HCT116 (cell line): ENCODE measurements around the gene FMN2. TPM values are rescaled to one million over a fixed set of nuclear protein-coding genes. Genes with fewer than 3 reads are reported as not detected.

Source experiments
- ATAC-seq: fragments of 200-7000 bp; cut with Tn5 transposase; 2 replicates; pipeline ENCODE4 v1.9.1; 2020; ENCODE audit warnings: mild to moderate bottlenecking, moderate library complexity
- BruUV-seq: library from RNA; stranded (reverse); fragments of 400-500 nt; replicated peaks from 2 replicates; lab custom pipeline; 2021; lab: Mats Ljungman, UMichigan
- CTCF ChIA-PET: fragments of 300-600 bp; sonication (Branson Sonifier 250); formaldehyde crosslinking; loops from one replicate; lab custom pipeline; 2021; ENCODE audit warnings: antibody characterized with exemption; lab: Charles Lee
- POLR2A ChIA-PET: fragments of 300-600, 350-600 bp; sonication (Branson Sonifier 250); formaldehyde crosslinking; loops from one replicate; lab custom pipeline; 2021; ENCODE audit warnings: antibody characterized with exemption; lab: Charles Lee
- RAD21 ChIA-PET, 2 experiments: fragments of 300-600 bp; sonication (Branson Sonifier 250); formaldehyde crosslinking; loops; one replicate each; lab custom pipeline; 2023; ENCODE audit warnings: low total read pairs in 2 of 2; ENCODE audit not compliant: uncharacterized antibody in 2 of 2, unreplicated experiment in 2 of 2, low non-redundant PET in 1 of 2; lab: Charles Lee
- DNase-seq: peaks from one replicate; pipeline ENCODE4 v3.0.0-alpha.2; 2010; ENCODE audit warnings: low read depth, low spot score
- H2AFZ ChIP-seq: fragments of 200-600 bp; shearing (Covaris generic), sonication (generic); 2 replicates; pipeline ENCODE4 v1.6.1; 2017; ENCODE audit warnings: low read depth, mixed run types, mixed read lengths, antibody characterized with exemption, low read length; ENCODE audit not compliant: poor library complexity, severe bottlenecking
- H3K27ac ChIP-seq: 2 replicates; pipeline ENCODE4 v1.5.1; 2012; ENCODE audit warnings: low read depth, low read length
- H3K27me3 ChIP-seq: fragments of 200-600 bp; sonication (generic); 2 replicates; pipeline ENCODE4 v1.6.1; 2016; ENCODE audit warnings: mixed run types, low read length, mixed read lengths; ENCODE audit not compliant: insufficient read depth
- H3K36me3 ChIP-seq, 2 experiments: fragments of 200-500 bp in 1 of 2; fragments of 200-600 bp in 1 of 2; sonication (Bioruptor generic) in 1 of 2; sonication (generic) in 1 of 2; 2 replicates each; pipeline versions ENCODE4 v1.5.1 to v1.6.1; 2014 to 2016; ENCODE audit warnings: low read length in 2 of 2, inconsistent platforms in 1 of 2, mixed read lengths in 1 of 2, mixed run types in 1 of 2; ENCODE audit not compliant: insufficient read depth in 2 of 2, control insufficient read depth in 1 of 2
- H3K4me1 ChIP-seq, 2 experiments: fragments of 200-600 bp in 1 of 2; sonication (generic) in 1 of 2; 2 replicates each; pipeline versions ENCODE4 v1.5.1 to v1.6.1; 2012 to 2017; ENCODE audit warnings: low read length in 2 of 2, inconsistent platforms in 1 of 2, mild to moderate bottlenecking in 1 of 2, mixed read lengths in 1 of 2, mixed run types in 1 of 2, moderate library complexity in 1 of 2; ENCODE audit not compliant: insufficient read depth in 2 of 2, control insufficient read depth in 1 of 2
- H3K4me2 ChIP-seq: fragments of 200-600 bp; sonication (generic); 2 replicates; pipeline ENCODE4 v1.6.1; 2017; ENCODE audit warnings: mixed run types, low read length, mixed read lengths
- H3K4me3 ChIP-seq, 2 experiments: fragments of 200-600 bp in 1 of 2; sonication (generic) in 1 of 2; replicated peaks in 1 of 2; 2 replicates each; pipeline ENCODE4 v1.5.1; 2011 to 2016; ENCODE audit warnings: low read length in 2 of 2, control low read depth in 1 of 2, low read depth in 1 of 2, mild to moderate bottlenecking in 1 of 2, mixed read lengths in 1 of 2, mixed run types in 1 of 2
- H3K79me2 ChIP-seq: fragments of 200-600 bp; sonication (generic); 2 replicates; pipeline ENCODE4 v1.6.1; 2017; ENCODE audit warnings: mild to moderate bottlenecking, mixed run types, low read length, moderate library complexity, mixed read lengths; ENCODE audit not compliant: insufficient read depth
- H3K9ac ChIP-seq: fragments of 200-600 bp; sonication (generic); 2 replicates; pipeline ENCODE4 v1.6.1; 2016; ENCODE audit warnings: low read length, mixed read lengths
- H3K9me2 ChIP-seq: fragments of 200-600 bp; sonication (generic), shearing (Covaris generic); 2 replicates; pipeline ENCODE4 v1.6.1; 2017; ENCODE audit warnings: mixed run types, mild to moderate bottlenecking, moderate library complexity; ENCODE audit not compliant: insufficient read depth
- H3K9me3 ChIP-seq, 2 experiments: fragments of 200-500 bp in 1 of 2; fragments of 200-600 bp in 1 of 2; sonication (Bioruptor generic) in 1 of 2; sonication (generic) in 1 of 2; 2 replicates each; pipeline ENCODE4 v1.6.1; 2014 to 2017; ENCODE audit warnings: low read length in 2 of 2, mixed read lengths in 2 of 2, inconsistent platforms in 1 of 2, low read depth in 1 of 2, mild to moderate bottlenecking in 1 of 2, mixed run types in 1 of 2, moderate library complexity in 1 of 2; ENCODE audit not compliant: control insufficient read depth in 1 of 2, insufficient read depth in 1 of 2
- H4K20me1 ChIP-seq: fragments of 200-600 bp; sonication (generic), shearing (Covaris generic); 2 replicates; pipeline ENCODE4 v1.6.1; 2017; ENCODE audit warnings: mixed run types, mild to moderate bottlenecking, moderate library complexity; ENCODE audit not compliant: insufficient read depth
- CEBPB ChIP-seq: IDR thresholded peaks from 2 replicates; pipeline ENCODE4 v1.6.1; 2012; ENCODE audit warnings: low read depth
- EZH2 ChIP-seq: fragments of 200-600 bp; sonication (generic); IDR thresholded peaks from 2 replicates; pipeline ENCODE4 v1.6.1; 2017; ENCODE audit warnings: antibody characterized with exemption, mixed run types
- EZH2phosphoT487 ChIP-seq: fragments of 200-600 bp; IDR thresholded peaks from 2 replicates; pipeline ENCODE4 v1.6.1; 2018; ENCODE audit warnings: antibody characterized with exemption, borderline replicate concordance
- FOSL1 ChIP-seq: IDR thresholded peaks from 2 replicates; pipeline ENCODE4 v1.6.1; 2012; ENCODE audit warnings: low read depth
- JUND ChIP-seq: IDR thresholded peaks from 2 replicates; pipeline ENCODE4 v1.6.1; 2012
- POLR2A ChIP-seq: IDR thresholded peaks from 2 replicates; pipeline ENCODE4 v1.7.0; 2011; ENCODE audit warnings: borderline replicate concordance; ENCODE audit not compliant: insufficient read depth, insufficient read length; ENCODE audit errors: extremely low read depth
- POLR2AphosphoS5 ChIP-seq: IDR thresholded peaks from 2 replicates; pipeline ENCODE4 v1.6.1; 2011; ENCODE audit warnings: mild to moderate bottlenecking, low read depth, low read length, moderate library complexity
- RAD21 ChIP-seq: IDR thresholded peaks from 2 replicates; pipeline ENCODE4 v1.6.1; 2012; ENCODE audit warnings: low read depth, mild to moderate bottlenecking
- SIN3A ChIP-seq: IDR thresholded peaks from 2 replicates; pipeline ENCODE4 v1.6.1; 2012; ENCODE audit warnings: low read depth
- SP1 ChIP-seq: IDR thresholded peaks from 2 replicates; pipeline ENCODE4 v1.6.1; 2012; ENCODE audit warnings: low read depth
- SRF ChIP-seq: IDR thresholded peaks from 2 replicates; pipeline ENCODE4 v1.6.1; 2012; ENCODE audit warnings: low read depth
- TCF7L2 ChIP-seq: IDR thresholded peaks from 2 replicates; pipeline ENCODE4 v1.7.0; 2011; ENCODE audit warnings: borderline replicate concordance, inconsistent platforms; ENCODE audit not compliant: insufficient read depth, insufficient read length; ENCODE audit errors: extremely low read depth
- YY1 ChIP-seq: IDR thresholded peaks from 2 replicates; pipeline ENCODE4 v1.6.1; 2011; ENCODE audit warnings: low read length, low read depth, moderate library complexity, mild to moderate bottlenecking; ENCODE audit not compliant: insufficient replicate concordance; ENCODE audit errors: extremely low read depth
- ZFX ChIP-seq: fragments of 450-650 bp; IDR thresholded peaks from 2 replicates; pipeline ENCODE4 v1.6.1; 2017
- ZNF274 ChIP-seq: fragments of 200-500 bp; sonication (Bioruptor generic); IDR thresholded peaks from 2 replicates; pipeline ENCODE4 v1.6.1; 2014; ENCODE audit warnings: mild to moderate bottlenecking, low read depth, low read length, inconsistent platforms
- intact Hi-C: fragments of 100-400 bp; cut with micrococcal nuclease; formaldehyde crosslinking; loops from 2 replicates; pipeline ENCODE4 v1.10.0; 2022
- total RNA-seq: library from RNA; stranded (reverse); gene quantifications from one replicate; pipeline ENCODE4 v1.2.1, GENCODE V29; 2021; ENCODE audit not compliant: unreplicated experiment
- TF ChIP-seq, protein P1 (sequence below): IDR thresholded peaks from 2 replicates; pipeline ENCODE4 v1.6.1; 2012
- TF ChIP-seq, protein P2 (sequence below): IDR thresholded peaks from 2 replicates; pipeline ENCODE4 v1.6.1; 2012; ENCODE audit warnings: low read depth

The FMN2 gene
- total RNA-seq, 1 experiment from 2014 or later: not detected

DNA sequence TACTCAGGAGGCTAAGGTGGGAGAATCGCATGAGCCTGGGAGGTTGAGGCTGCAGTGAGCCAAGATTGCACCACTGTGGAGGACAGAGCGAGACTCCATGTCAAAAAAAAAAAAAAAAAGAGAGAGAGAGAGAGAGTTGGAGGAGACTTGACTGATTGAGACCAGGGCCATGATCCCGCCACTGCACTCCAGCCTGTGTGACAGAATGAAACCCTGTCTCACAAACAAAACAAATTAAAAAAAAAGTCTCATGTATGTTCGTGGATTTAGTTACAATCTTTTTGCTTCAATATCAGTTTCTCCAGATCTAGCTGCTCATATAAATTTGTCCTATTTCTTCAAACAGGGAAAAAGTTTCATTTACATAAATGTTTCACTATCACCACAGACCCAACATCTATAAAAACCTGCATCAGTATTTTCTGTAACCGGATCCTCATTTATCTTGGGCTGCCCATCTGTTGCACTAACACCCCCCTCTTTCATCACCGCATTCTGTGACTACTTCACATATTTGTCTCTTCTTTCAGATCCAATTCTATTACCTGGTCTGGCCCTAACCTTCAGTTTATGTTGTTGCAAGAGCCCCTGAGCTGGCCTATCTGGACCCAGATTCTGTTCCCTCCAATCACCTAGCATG, 393.2 kb downstream of the FMN2 start:
- Histone ChIP-seq H3K9me3 (peaks cover 0 to 3% of the 10 kb centered on the region in 2 experiments; a peak in 1 of 4 replicates), H3K4me2 (no peak overlapping the region), H3K9me2 (no peaks in the 10 kb centered on the region), H3K27ac (no peak overlapping the region), H3K4me3 (no peak overlapping the region), H2AFZ (no peak overlapping the region), H3K79me2 (no peaks in the 10 kb centered on the region), H3K27me3 (no peaks in the 10 kb centered on the region), H3K9ac (no peak overlapping the region), H4K20me1 (no peaks in the 10 kb centered on the region), H3K4me1 (no peaks in the 10 kb centered on the region), H3K36me3 (no peaks in the 10 kb centered on the region)
- intact Hi-C loops: no loop called here
- POLR2A ChIA-PET: no interaction called here
- DNase-seq (no peak), ATAC-seq (no peak)
- CTCF ChIA-PET: no interaction called here
- TF ChIP-seq SP1 (no peak), CEBPB (no peak), RAD21 (no peak), ZFX (no peak), YY1 (no peak), POLR2A (no peak), TCF7L2 (no peak), EZH2phosphoT487 (no peak), SRF (no peak), FOSL1 (no peak), JUND (no peak), POLR2AphosphoS5 (no peak), ZNF274 (no peak), EZH2 (no peak), SIN3A (no peak)
- TF ChIP-seq, protein P1, sequence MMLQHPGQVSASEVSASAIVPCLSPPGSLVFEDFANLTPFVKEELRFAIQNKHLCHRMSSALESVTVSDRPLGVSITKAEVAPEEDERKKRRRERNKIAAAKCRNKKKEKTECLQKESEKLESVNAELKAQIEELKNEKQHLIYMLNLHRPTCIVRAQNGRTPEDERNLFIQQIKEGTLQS: no peak
- TF ChIP-seq, protein P2, sequence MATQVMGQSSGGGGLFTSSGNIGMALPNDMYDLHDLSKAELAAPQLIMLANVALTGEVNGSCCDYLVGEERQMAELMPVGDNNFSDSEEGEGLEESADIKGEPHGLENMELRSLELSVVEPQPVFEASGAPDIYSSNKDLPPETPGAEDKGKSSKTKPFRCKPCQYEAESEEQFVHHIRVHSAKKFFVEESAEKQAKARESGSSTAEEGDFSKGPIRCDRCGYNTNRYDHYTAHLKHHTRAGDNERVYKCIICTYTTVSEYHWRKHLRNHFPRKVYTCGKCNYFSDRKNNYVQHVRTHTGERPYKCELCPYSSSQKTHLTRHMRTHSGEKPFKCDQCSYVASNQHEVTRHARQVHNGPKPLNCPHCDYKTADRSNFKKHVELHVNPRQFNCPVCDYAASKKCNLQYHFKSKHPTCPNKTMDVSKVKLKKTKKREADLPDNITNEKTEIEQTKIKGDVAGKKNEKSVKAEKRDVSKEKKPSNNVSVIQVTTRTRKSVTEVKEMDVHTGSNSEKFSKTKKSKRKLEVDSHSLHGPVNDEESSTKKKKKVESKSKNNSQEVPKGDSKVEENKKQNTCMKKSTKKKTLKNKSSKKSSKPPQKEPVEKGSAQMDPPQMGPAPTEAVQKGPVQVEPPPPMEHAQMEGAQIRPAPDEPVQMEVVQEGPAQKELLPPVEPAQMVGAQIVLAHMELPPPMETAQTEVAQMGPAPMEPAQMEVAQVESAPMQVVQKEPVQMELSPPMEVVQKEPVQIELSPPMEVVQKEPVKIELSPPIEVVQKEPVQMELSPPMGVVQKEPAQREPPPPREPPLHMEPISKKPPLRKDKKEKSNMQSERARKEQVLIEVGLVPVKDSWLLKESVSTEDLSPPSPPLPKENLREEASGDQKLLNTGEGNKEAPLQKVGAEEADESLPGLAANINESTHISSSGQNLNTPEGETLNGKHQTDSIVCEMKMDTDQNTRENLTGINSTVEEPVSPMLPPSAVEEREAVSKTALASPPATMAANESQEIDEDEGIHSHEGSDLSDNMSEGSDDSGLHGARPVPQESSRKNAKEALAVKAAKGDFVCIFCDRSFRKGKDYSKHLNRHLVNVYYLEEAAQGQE: no peak
- BruUV-seq: no TSS peak
- RAD21 ChIA-PET: no interaction called here
